Neural cell (in vitro differentiated cells): ENCODE data around the gene COQ10A. TPM values are rescaled to one million over a fixed set of nuclear protein-coding genes. Genes with fewer than 3 reads are reported as not detected.

Experiments used
- H2AFZ ChIP-seq: fragments of 200-600, 300-800 bp; sonication (generic), shearing (Covaris generic); 2 replicates; pipeline ENCODE4 v1.6.0; 2014; ENCODE audit warnings: low read depth, mild to moderate bottlenecking, antibody characterized with exemption, low read length, moderate library complexity
- H3F3A ChIP-seq: fragments of 200-600 bp; shearing (Covaris generic); 2 replicates; pipeline ENCODE4 v1.6.1; 2016; ENCODE audit warnings: mild to moderate bottlenecking, moderate library complexity, mixed read lengths, antibody characterized with exemption, low read length; ENCODE audit not compliant: insufficient read depth, poor library complexity, severe bottlenecking
- H3K27ac ChIP-seq: fragments of 200-600, 300-800 bp; sonication (generic), shearing (Covaris generic); 2 replicates; pipeline ENCODE4 v1.5.1; 2014; ENCODE audit warnings: mild to moderate bottlenecking, low read length, moderate library complexity
- H3K27me3 ChIP-seq: fragments of 300-800, 200-600 bp; sonication (generic), shearing (Covaris generic); 2 replicates; pipeline ENCODE4 v1.6.0; 2014; ENCODE audit warnings: mild to moderate bottlenecking, low read depth, low read length, moderate library complexity; ENCODE audit not compliant: insufficient read depth
- H3K36me3 ChIP-seq: fragments of 300-800, 200-600 bp; sonication (generic), shearing (Covaris generic); 2 replicates; pipeline ENCODE4 v1.5.1; 2014; ENCODE audit warnings: mild to moderate bottlenecking, antibody characterized with exemption, low read length, moderate library complexity; ENCODE audit not compliant: insufficient read depth
- H3K4me2 ChIP-seq: fragments of 300-800, 200-600 bp; sonication (generic), shearing (Covaris generic); 2 replicates; pipeline ENCODE4 v1.6.0; 2014; ENCODE audit warnings: mild to moderate bottlenecking, low read length
- H3K4me3 ChIP-seq: fragments of 300-800, 200-600 bp; sonication (generic), shearing (Covaris generic); 2 replicates; pipeline ENCODE4 v1.5.1; 2014; ENCODE audit warnings: mild to moderate bottlenecking, low read length, moderate library complexity
- H3K79me2 ChIP-seq: fragments of 200-600 bp; shearing (Covaris generic); replicated peaks from 2 replicates; pipeline ENCODE4 v1.6.0; 2014; ENCODE audit warnings: mild to moderate bottlenecking, low read length, moderate library complexity; ENCODE audit not compliant: insufficient read depth
- H3K9ac ChIP-seq: fragments of 300-800, 200-600 bp; sonication (generic), shearing (Covaris generic); 2 replicates; pipeline ENCODE4 v1.6.1; 2016; ENCODE audit warnings: mild to moderate bottlenecking, low read length, mixed read lengths
- H3K9me2 ChIP-seq: fragments of 200-600 bp; shearing (Covaris generic); 2 replicates; pipeline ENCODE4 v1.6.1; 2016; ENCODE audit warnings: mild to moderate bottlenecking, low read length, mixed read lengths; ENCODE audit not compliant: insufficient read depth
- H3K9me3 ChIP-seq: fragments of 200-600, 300-800 bp; sonication (generic), shearing (Covaris generic); 2 replicates; pipeline ENCODE4 v1.6.1; 2016; ENCODE audit warnings: mild to moderate bottlenecking, mixed run types, low read length, moderate library complexity, mixed read lengths
- H4K20me1 ChIP-seq: fragments of 200-600 bp; shearing (Covaris generic); 2 replicates; pipeline ENCODE4 v1.6.1; 2016; ENCODE audit warnings: mild to moderate bottlenecking, mixed run types; ENCODE audit not compliant: insufficient read depth
- EP300 ChIP-seq: fragments of 450-650 bp; conservative IDR thresholded peaks from 2 replicates; pipeline ENCODE4 v1.6.1; 2014; ENCODE audit warnings: antibody characterized with exemption, mild to moderate bottlenecking, moderate library complexity; ENCODE audit not compliant: poor library complexity, severe bottlenecking
- EZH2 ChIP-seq: fragments of 200-600, 300-800 bp; shearing (Covaris generic), sonication (generic); IDR thresholded peaks from 2 replicates; pipeline ENCODE4 v1.6.1; 2014; ENCODE audit warnings: antibody characterized with exemption, low read length, borderline replicate concordance, mild to moderate bottlenecking; ENCODE audit not compliant: insufficient read depth, poor library complexity, severe bottlenecking
- MXI1 ChIP-seq: fragments of 450-650 bp; conservative IDR thresholded peaks from 2 replicates; pipeline ENCODE4 v1.6.1; 2014; ENCODE audit warnings: antibody characterized with exemption, mild to moderate bottlenecking; ENCODE audit not compliant: poor library complexity, severe bottlenecking
- POLR2AphosphoS5 ChIP-seq: IDR thresholded peaks from 2 replicates; pipeline ENCODE4 v1.6.1; 2012
- RAD21 ChIP-seq: fragments of 450-650 bp; conservative IDR thresholded peaks from 2 replicates; pipeline ENCODE4 v1.6.1; 2014; ENCODE audit warnings: antibody characterized with exemption, mild to moderate bottlenecking, moderate library complexity
- SMC3 ChIP-seq: fragments of 450-650 bp; conservative IDR thresholded peaks from 2 replicates; pipeline ENCODE4 v1.6.1; 2014; ENCODE audit warnings: antibody characterized with exemption, mild to moderate bottlenecking, moderate library complexity; ENCODE audit not compliant: poor library complexity
- TAF1 ChIP-seq: IDR thresholded peaks from 2 replicates; pipeline ENCODE4 v1.6.1; 2012; ENCODE audit warnings: low read depth
- polyA plus RNA-seq: library from polyadenylated mRNA; depleted of rRNA; stranded (reverse); fragments of >200 nt; gene quantifications from 2 replicates; pipeline ENCODE4 v1.2.3, GENCODE V29; 2014
- TF ChIP-seq, protein P1 (sequence below): fragments of 450-650 bp; IDR thresholded peaks from 2 replicates; pipeline ENCODE4 v1.5.1; 2014; ENCODE audit warnings: antibody characterized with exemption, mild to moderate bottlenecking, moderate library complexity; ENCODE audit not compliant: poor library complexity, severe bottlenecking
- TF ChIP-seq, protein P2 (sequence below): IDR thresholded peaks from 2 replicates; pipeline ENCODE4 v1.6.1; 2012; ENCODE audit warnings: borderline replicate concordance

Gene COQ10A
- polyA plus RNA-seq, 1 donor from 2014 or later, result 56.5 TPM

DNA sequence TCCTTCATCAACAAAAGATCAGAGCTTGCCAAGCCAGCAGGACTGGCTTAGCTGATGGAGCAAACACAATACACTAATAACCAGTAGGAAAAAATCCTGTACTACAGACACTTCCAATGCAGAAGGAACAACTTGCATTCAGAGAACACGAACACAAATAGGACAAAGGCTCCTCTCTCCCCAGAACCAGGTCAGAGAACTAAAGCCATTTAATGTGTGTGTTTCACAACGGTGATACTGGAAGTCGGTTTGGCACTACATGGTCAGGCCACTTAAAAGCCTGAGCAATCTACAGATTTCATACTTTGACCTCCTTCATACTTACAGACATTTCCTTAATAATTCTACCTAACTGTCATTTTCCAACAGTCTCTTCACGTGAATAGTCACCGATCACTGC is 27.1 kb downstream of the COQ10A start:
- no peaks in the 10 kb centered on the region for H3K9me2 ChIP-seq
- no peaks in the 10 kb centered on the region for H4K20me1 ChIP-seq
- H3K27ac ChIP-seq, result no peak overlapping the region
- H3K79me2 ChIP-seq, result peaks cover 36% of the 10 kb centered on the region
- H3K9me3 ChIP-seq, result no peaks in the 10 kb centered on the region
- no peak overlapping the region for H3K4me3 ChIP-seq
- no peaks in the 10 kb centered on the region for H3F3A ChIP-seq
- no peak overlapping the region for H2AFZ ChIP-seq
- H3K9ac ChIP-seq, result no peak overlapping the region
- H3K36me3 ChIP-seq, result no peaks in the 10 kb centered on the region
- H3K27me3 ChIP-seq, result no peaks in the 10 kb centered on the region
- no peak overlapping the region for H3K4me2 ChIP-seq
- TF ChIP-seq SMC3 (no peak), RAD21 (no peak), EZH2 (no peak), EP300 (no peak), MXI1 (no peak), POLR2AphosphoS5 (no peak)
- TF ChIP-seq, protein P1, sequence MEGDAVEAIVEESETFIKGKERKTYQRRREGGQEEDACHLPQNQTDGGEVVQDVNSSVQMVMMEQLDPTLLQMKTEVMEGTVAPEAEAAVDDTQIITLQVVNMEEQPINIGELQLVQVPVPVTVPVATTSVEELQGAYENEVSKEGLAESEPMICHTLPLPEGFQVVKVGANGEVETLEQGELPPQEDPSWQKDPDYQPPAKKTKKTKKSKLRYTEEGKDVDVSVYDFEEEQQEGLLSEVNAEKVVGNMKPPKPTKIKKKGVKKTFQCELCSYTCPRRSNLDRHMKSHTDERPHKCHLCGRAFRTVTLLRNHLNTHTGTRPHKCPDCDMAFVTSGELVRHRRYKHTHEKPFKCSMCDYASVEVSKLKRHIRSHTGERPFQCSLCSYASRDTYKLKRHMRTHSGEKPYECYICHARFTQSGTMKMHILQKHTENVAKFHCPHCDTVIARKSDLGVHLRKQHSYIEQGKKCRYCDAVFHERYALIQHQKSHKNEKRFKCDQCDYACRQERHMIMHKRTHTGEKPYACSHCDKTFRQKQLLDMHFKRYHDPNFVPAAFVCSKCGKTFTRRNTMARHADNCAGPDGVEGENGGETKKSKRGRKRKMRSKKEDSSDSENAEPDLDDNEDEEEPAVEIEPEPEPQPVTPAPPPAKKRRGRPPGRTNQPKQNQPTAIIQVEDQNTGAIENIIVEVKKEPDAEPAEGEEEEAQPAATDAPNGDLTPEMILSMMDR, result no peak
- TF ChIP-seq, protein P2, sequence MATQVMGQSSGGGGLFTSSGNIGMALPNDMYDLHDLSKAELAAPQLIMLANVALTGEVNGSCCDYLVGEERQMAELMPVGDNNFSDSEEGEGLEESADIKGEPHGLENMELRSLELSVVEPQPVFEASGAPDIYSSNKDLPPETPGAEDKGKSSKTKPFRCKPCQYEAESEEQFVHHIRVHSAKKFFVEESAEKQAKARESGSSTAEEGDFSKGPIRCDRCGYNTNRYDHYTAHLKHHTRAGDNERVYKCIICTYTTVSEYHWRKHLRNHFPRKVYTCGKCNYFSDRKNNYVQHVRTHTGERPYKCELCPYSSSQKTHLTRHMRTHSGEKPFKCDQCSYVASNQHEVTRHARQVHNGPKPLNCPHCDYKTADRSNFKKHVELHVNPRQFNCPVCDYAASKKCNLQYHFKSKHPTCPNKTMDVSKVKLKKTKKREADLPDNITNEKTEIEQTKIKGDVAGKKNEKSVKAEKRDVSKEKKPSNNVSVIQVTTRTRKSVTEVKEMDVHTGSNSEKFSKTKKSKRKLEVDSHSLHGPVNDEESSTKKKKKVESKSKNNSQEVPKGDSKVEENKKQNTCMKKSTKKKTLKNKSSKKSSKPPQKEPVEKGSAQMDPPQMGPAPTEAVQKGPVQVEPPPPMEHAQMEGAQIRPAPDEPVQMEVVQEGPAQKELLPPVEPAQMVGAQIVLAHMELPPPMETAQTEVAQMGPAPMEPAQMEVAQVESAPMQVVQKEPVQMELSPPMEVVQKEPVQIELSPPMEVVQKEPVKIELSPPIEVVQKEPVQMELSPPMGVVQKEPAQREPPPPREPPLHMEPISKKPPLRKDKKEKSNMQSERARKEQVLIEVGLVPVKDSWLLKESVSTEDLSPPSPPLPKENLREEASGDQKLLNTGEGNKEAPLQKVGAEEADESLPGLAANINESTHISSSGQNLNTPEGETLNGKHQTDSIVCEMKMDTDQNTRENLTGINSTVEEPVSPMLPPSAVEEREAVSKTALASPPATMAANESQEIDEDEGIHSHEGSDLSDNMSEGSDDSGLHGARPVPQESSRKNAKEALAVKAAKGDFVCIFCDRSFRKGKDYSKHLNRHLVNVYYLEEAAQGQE, result no peak

DNA sequence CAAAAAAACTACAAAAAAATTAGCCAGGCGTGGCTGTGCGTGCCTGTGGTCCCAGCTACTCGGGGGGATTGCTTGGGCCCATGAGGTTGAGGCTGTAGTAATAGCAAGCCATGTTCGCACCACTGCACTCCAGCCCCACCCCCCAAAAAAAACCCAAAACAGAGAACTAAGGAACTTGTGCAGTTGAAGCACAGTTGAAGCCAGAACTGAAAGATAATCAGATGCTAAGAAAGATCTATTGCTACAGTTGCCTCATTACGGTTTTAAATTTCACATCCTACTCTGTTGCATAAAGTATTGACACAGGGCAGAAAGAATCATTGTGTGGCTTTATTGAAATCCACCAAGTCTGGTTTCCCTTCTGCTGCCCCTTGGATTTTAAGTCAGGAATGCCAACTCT is 29.6 kb downstream of the COQ10A start:
- H3K9me3 ChIP-seq, result no peaks in the 10 kb centered on the region
- H3K27ac ChIP-seq, result no peak overlapping the region
- H3K4me2 ChIP-seq, result no peak overlapping the region
- no peaks in the 10 kb centered on the region for H3K27me3 ChIP-seq
- H2AFZ ChIP-seq, result no peak overlapping the region
- H3K9me2 ChIP-seq, result no peaks in the 10 kb centered on the region
- no peaks in the 10 kb centered on the region for H3F3A ChIP-seq
- H3K36me3 ChIP-seq, result no peaks in the 10 kb centered on the region
- no peaks in the 10 kb centered on the region for H4K20me1 ChIP-seq
- H3K79me2 ChIP-seq, result peaks cover 32% of the 10 kb centered on the region
- H3K9ac ChIP-seq, result no peak overlapping the region
- TF ChIP-seq, protein P2, result no peak
- no peak for TF ChIP-seq TAF1
- TF ChIP-seq SMC3, result no peak
- no peak for TF ChIP-seq MXI1
- no peak for TF ChIP-seq POLR2AphosphoS5
- TF ChIP-seq, protein P1, result no peak
- TF ChIP-seq EP300, result no peak
- no peak for TF ChIP-seq RAD21
- no peak for TF ChIP-seq EZH2
- no peak overlapping the region for H3K4me3 ChIP-seq
